IMR-90 (cell line): Measurements from ENCODE around the gene MORN5. TPM values are rescaled to one million over a fixed set of nuclear protein-coding genes. Genes with fewer than 3 reads are reported as not detected.

Experiments used
- ATAC-seq: fragments of 200-7000 bp; cut with Tn5 transposase; 2 replicates; pipeline ENCODE4 v1.9.1; 2020; ENCODE audit warnings: low read depth, mild to moderate bottlenecking, moderate library complexity
- BruUV-seq: library from RNA; stranded (reverse); fragments of 400-500 nt; replicated peaks from 2 replicates; lab custom pipeline; 2021; lab: Mats Ljungman, UMichigan
- CTCF ChIA-PET: fragments of 300-600 bp; formaldehyde crosslinking; extraction: SDS; loops from one replicate; lab custom pipeline; 2021; ENCODE audit warnings: antibody characterized with exemption; lab: Yijun Ruan, JAX
- POLR2A ChIA-PET: fragments of 300-600 bp; sonication (Branson Sonifier 250); formaldehyde crosslinking; loops from one replicate; lab custom pipeline; 2022; ENCODE audit warnings: antibody characterized with exemption; ENCODE audit not compliant: unreplicated experiment; lab: Charles Lee
- DNase-seq: peaks from one replicate; pipeline ENCODE4 v3.0.0; 2013
- H2AFZ ChIP-seq: replicated peaks from 2 replicates; pipeline ENCODE3; 2013; ENCODE audit warnings: low read length, mild to moderate bottlenecking; ENCODE audit not compliant: poor library complexity
- H2AK5ac ChIP-seq: 2 replicates; pipeline ENCODE4 v1.6.1; 2013; ENCODE audit warnings: low read depth, low read length, inconsistent platforms
- H2AK9ac ChIP-seq: replicated peaks from 2 replicates; pipeline ENCODE3; 2013; ENCODE audit warnings: mild to moderate bottlenecking, low read depth, low read length, moderate library complexity; ENCODE audit not compliant: poor library complexity
- H2BK120ac ChIP-seq: 2 replicates; pipeline ENCODE4 v1.6.1; 2013; ENCODE audit warnings: low read depth, low read length, inconsistent platforms
- H2BK15ac ChIP-seq: 3 replicates; pipeline ENCODE4 v1.6.1; 2013; ENCODE audit warnings: low read depth, low read length, inconsistent platforms
- H2BK20ac ChIP-seq: 2 replicates; pipeline ENCODE4 v1.6.1; 2013; ENCODE audit warnings: low read depth, mild to moderate bottlenecking, inconsistent platforms, low read length, moderate library complexity
- H2BK5ac ChIP-seq: 2 replicates; pipeline ENCODE4 v1.6.1; 2013; ENCODE audit warnings: mild to moderate bottlenecking, low read depth, low read length, inconsistent platforms; ENCODE audit not compliant: poor library complexity, severe bottlenecking
- H3K14ac ChIP-seq: replicated peaks from 2 replicates; pipeline ENCODE4 v1.6.1; 2013; ENCODE audit warnings: low read depth, low read length, inconsistent platforms
- H3K18ac ChIP-seq: 2 replicates; pipeline ENCODE4 v1.6.1; 2013; ENCODE audit warnings: low read depth, low read length, control low read depth
- H3K23ac ChIP-seq: 2 replicates; pipeline ENCODE4 v1.6.1; 2013; ENCODE audit warnings: low read depth, low read length, inconsistent platforms
- H3K27ac ChIP-seq: 2 replicates; pipeline ENCODE4 v1.5.1; 2013; ENCODE audit warnings: mild to moderate bottlenecking, control low read depth, low read length; ENCODE audit not compliant: insufficient read depth
- H3K27me3 ChIP-seq: 2 replicates; pipeline ENCODE4 v1.6.1; 2013; ENCODE audit warnings: low read length; ENCODE audit not compliant: control insufficient read depth, insufficient read depth
- H3K36me3 ChIP-seq: 2 replicates; pipeline ENCODE4 v1.6.1; 2013; ENCODE audit warnings: low read length, mixed read lengths; ENCODE audit not compliant: control insufficient read depth, insufficient read depth
- H3K4ac ChIP-seq: 2 replicates; pipeline ENCODE4 v1.6.1; 2013; ENCODE audit warnings: low read depth, low read length, inconsistent platforms
- H3K4me1 ChIP-seq: 2 replicates; pipeline ENCODE4 v1.6.1; 2013; ENCODE audit warnings: low read length, mixed read lengths; ENCODE audit not compliant: control insufficient read depth, insufficient read depth
- H3K4me2 ChIP-seq: 2 replicates; pipeline ENCODE4 v1.6.1; 2013; ENCODE audit warnings: low read depth, mild to moderate bottlenecking, control low read depth, low read length, moderate library complexity
- H3K4me3 ChIP-seq: 2 replicates; pipeline ENCODE4 v1.5.1; 2013; ENCODE audit warnings: low read depth, mild to moderate bottlenecking, control low read depth, low read length, moderate library complexity; ENCODE audit not compliant: insufficient read depth
- H3K56ac ChIP-seq: 2 replicates; pipeline ENCODE4 v1.6.1; 2013; ENCODE audit warnings: low read length, inconsistent platforms; ENCODE audit not compliant: insufficient read depth; ENCODE audit errors: extremely low read depth
- H3K79me1 ChIP-seq, 2 experiments: 2 replicates each; pipeline ENCODE4 v1.6.1; 2013; ENCODE audit warnings: low read length in 2 of 2, inconsistent platforms in 1 of 2, low read depth in 1 of 2
- H3K9ac ChIP-seq: 2 replicates; pipeline ENCODE4 v1.6.1; 2013; ENCODE audit warnings: low read depth, low read length, control low read depth
- H3K9me1 ChIP-seq: 2 replicates; pipeline ENCODE4 v1.6.1; 2013; ENCODE audit warnings: low read length, inconsistent platforms; ENCODE audit not compliant: insufficient read depth
- H3K9me3 ChIP-seq: 2 replicates; pipeline ENCODE4 v1.6.1; 2013; ENCODE audit warnings: low read length; ENCODE audit not compliant: control insufficient read depth, insufficient read depth
- H4K20me1 ChIP-seq: 2 replicates; pipeline ENCODE4 v1.6.1; 2013; ENCODE audit warnings: low read length, inconsistent platforms; ENCODE audit not compliant: insufficient read depth
- H4K5ac ChIP-seq: 2 replicates; pipeline ENCODE4 v1.6.1; 2013; ENCODE audit warnings: mild to moderate bottlenecking, low read depth, low read length, control low read depth
- H4K8ac ChIP-seq, 2 experiments: 2 replicates each; pipeline ENCODE4 v1.6.1; 2013; ENCODE audit warnings: low read depth in 2 of 2, low read length in 2 of 2, control low read depth in 1 of 2, inconsistent platforms in 1 of 2
- H4K91ac ChIP-seq: 2 replicates; pipeline ENCODE4 v1.6.1; 2013; ENCODE audit warnings: low read depth, low read length, inconsistent platforms; ENCODE audit not compliant: insufficient read depth
- BHLHE40 ChIP-seq: fragments of 150-350 bp; IDR thresholded peaks from 2 replicates; pipeline ENCODE4 v1.6.1; 2016; ENCODE audit warnings: mild to moderate bottlenecking, low read depth, low read length
- CEBPB ChIP-seq: IDR thresholded peaks from 2 replicates; pipeline ENCODE4 v1.6.1; 2012; ENCODE audit warnings: low read depth, low read length, improper control_type of control experiment
- CHD1 ChIP-seq: IDR thresholded peaks from 2 replicates; pipeline ENCODE4 v1.6.1; 2012; ENCODE audit warnings: low read depth, low read length, improper control_type of control experiment
- FOS ChIP-seq: fragments of 150-350 bp; IDR thresholded peaks from 2 replicates; pipeline ENCODE4 v1.6.1; 2016; ENCODE audit warnings: low read depth, low read length
- MAFK ChIP-seq: IDR thresholded peaks from 2 replicates; pipeline ENCODE4 v1.6.1; 2012; ENCODE audit warnings: low read depth, low read length, improper control_type of control experiment
- MXI1 ChIP-seq: IDR thresholded peaks from 2 replicates; pipeline ENCODE4 v1.6.1; 2012; ENCODE audit warnings: low read depth, mild to moderate bottlenecking, low read length, moderate library complexity, borderline replicate concordance
- NFE2L2 ChIP-seq: fragments of 150-350 bp; IDR thresholded peaks from 2 replicates; pipeline ENCODE4 v1.6.1; 2016; ENCODE audit warnings: low read depth, mild to moderate bottlenecking, low read length
- POLR2A ChIP-seq: IDR thresholded peaks from 2 replicates; pipeline ENCODE4 v1.6.1; 2012; ENCODE audit warnings: mild to moderate bottlenecking, low read depth, low read length
- RAD21 ChIP-seq: IDR thresholded peaks from 2 replicates; pipeline ENCODE4 v1.6.1; 2012; ENCODE audit warnings: low read length, improper control_type of control experiment
- RCOR1 ChIP-seq: IDR thresholded peaks from 2 replicates; pipeline ENCODE4 v1.6.1; 2012; ENCODE audit warnings: mild to moderate bottlenecking, low read length, improper control_type of control experiment; ENCODE audit not compliant: insufficient replicate concordance
- RFX5 ChIP-seq: IDR thresholded peaks from 2 replicates; pipeline ENCODE4 v1.8.0; 2012; ENCODE audit warnings: low read depth, mild to moderate bottlenecking, low read length, moderate library complexity
- SMC3 ChIP-seq: fragments of 150-350 bp; IDR thresholded peaks from 2 replicates; pipeline ENCODE4 v1.6.1; 2016; ENCODE audit warnings: low read depth, mild to moderate bottlenecking, antibody characterized with exemption, low read length, moderate library complexity
- WGBS, 2 experiments: methylation state at CpG; one replicate each; pipeline versions ENCODE4 v1.1.5 to v1.1.7; 2013; ENCODE audit warnings: missing lambda C conversion rate in 2 of 2; ENCODE audit not compliant: insufficient read length in 1 of 2; ENCODE audit errors: extremely low coverage in 2 of 2; 5-methylcytosine and 5-hydroxymethylcytosine counted together
- dilution Hi-C: fragments of 300-500 bp; cut with HindIII; formaldehyde crosslinking; loops from one replicate; pipeline ENCODE4 v1.14.3; 2018; ENCODE audit warnings: low sequenced_read_pairs; ENCODE audit not compliant: unreplicated experiment
- in situ Hi-C: fragments of 300-500 bp; cut with MboI; formaldehyde crosslinking; loops from 3 replicates; pipeline ENCODE4 v1.14.3; 2019; ENCODE audit warnings: low sequenced_read_pairs, inconsistent platforms, mixed read lengths
- intact Hi-C: fragments of 100-400 bp; cut with micrococcal nuclease; formaldehyde crosslinking; loops from 2 replicates; pipeline ENCODE4 v1.10.0; 2022
- polyA plus RNA-seq, 3 experiments: library from polyadenylated mRNA; depleted of rRNA; stranded (reverse); fragments of >200 nt; gene quantifications; 2 replicates each; pipeline ENCODE4 v1.2.3, GENCODE V29; 2012; ENCODE audit warnings: low replicate concordance in 1 of 3
- total RNA-seq: library from RNA; depleted of rRNA; stranded (reverse); fragments of >200 nt; gene quantifications from 2 replicates; pipeline ENCODE4 v1.2.3, GENCODE V29; 2012
- TF ChIP-seq, protein P1 (sequence below): fragments of 150-350 bp; IDR thresholded peaks from 2 replicates; pipeline ENCODE4 v1.6.1; 2016; ENCODE audit warnings: low read depth, mild to moderate bottlenecking, low read length, moderate library complexity, borderline replicate concordance
- TF ChIP-seq, protein P2 (sequence below): fragments of 150-350 bp; IDR thresholded peaks from 2 replicates; pipeline ENCODE4 v1.6.1; 2017; ENCODE audit warnings: mild to moderate bottlenecking, antibody characterized with exemption, low read length, low read depth

The MORN5 gene
- total and polyA plus RNA-seq, 2 of the 4 experiments (the other 2 are of a cell fraction): not detected

DNA sequence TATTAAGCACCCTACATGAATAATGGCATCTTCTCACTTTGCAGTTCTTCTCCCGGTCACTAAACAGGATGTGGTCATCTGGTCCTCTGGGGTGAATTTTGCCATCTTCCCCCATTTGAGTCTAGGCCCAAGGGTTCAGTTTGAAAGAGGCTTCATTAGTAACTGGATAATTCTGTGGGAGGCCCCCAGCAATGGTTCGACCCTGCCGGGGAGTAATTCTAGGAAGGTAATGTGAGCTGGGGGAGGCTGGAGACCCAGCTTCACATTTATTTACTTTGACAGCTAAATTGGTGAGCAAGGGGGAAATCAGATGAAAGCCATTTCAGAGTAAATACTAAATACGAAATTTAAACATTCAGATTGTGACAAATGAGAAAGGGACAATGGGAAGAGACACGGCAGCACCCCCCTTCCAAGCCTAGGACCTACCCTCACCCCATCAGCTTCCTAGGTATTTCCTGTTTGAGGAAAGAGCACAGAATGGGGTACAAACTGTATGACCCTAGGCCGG lies 73.1 kb downstream of the MORN5 start:
- Histone ChIP-seq H3K27me3 (peaks cover 55% of the 10 kb centered on the region), H4K20me1 (peaks cover 3% of the 10 kb centered on the region; the same call in 1 of the 2 replicates), H2BK120ac (no peak overlapping the region), H3K14ac (no peak overlapping the region), H3K79me1 (no peaks in the 10 kb centered on the region), H3K18ac (no peak overlapping the region), H3K23ac (no peak overlapping the region), H2BK5ac (no peak overlapping the region), H4K8ac (no peak overlapping the region), H3K27ac (no peak overlapping the region), H3K4me1 (no peaks in the 10 kb centered on the region; the same call in 1 of the 2 replicates), H3K4me3 (no peak overlapping the region), H4K5ac (no peak overlapping the region), H2AFZ (no peak overlapping the region), H2AK9ac (no peak overlapping the region), H2BK20ac (no peak overlapping the region), H3K4me2 (no peak overlapping the region), H3K36me3 (peaks cover 2% of the 10 kb centered on the region; the same call in 1 of the 2 replicates), H3K9me3 (no peaks in the 10 kb centered on the region), H4K91ac (no peak overlapping the region), H2AK5ac (no peak overlapping the region), H3K9me1 (no peaks in the 10 kb centered on the region; the same call in 1 of the 2 replicates), H3K4ac (no peak overlapping the region), H3K56ac (no peak overlapping the region), H2BK15ac (no peak overlapping the region), H3K9ac (no peak overlapping the region)
- no TSS peak for BruUV-seq
- intact Hi-C loops: loop anchor here (5.0 kb wide), 1 partner anchor 96 kb away; no protein-coding TSS in a partner anchor
- TF ChIP-seq NFE2L2 (no peak), RCOR1 (no peak), POLR2A (no peak), CHD1 (no peak), CEBPB (no peak), MXI1 (no peak), RAD21 (no peak), MAFK (no peak), SMC3 (no peak), RFX5 (no peak), BHLHE40 (no peak), FOS (no peak)
- TF ChIP-seq, protein P1, sequence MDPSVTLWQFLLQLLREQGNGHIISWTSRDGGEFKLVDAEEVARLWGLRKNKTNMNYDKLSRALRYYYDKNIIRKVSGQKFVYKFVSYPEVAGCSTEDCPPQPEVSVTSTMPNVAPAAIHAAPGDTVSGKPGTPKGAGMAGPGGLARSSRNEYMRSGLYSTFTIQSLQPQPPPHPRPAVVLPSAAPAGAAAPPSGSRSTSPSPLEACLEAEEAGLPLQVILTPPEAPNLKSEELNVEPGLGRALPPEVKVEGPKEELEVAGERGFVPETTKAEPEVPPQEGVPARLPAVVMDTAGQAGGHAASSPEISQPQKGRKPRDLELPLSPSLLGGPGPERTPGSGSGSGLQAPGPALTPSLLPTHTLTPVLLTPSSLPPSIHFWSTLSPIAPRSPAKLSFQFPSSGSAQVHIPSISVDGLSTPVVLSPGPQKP: no peak
- TF ChIP-seq, protein P2, sequence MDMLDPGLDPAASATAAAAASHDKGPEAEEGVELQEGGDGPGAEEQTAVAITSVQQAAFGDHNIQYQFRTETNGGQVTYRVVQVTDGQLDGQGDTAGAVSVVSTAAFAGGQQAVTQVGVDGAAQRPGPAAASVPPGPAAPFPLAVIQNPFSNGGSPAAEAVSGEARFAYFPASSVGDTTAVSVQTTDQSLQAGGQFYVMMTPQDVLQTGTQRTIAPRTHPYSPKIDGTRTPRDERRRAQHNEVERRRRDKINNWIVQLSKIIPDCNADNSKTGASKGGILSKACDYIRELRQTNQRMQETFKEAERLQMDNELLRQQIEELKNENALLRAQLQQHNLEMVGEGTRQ: no peak
- dilution Hi-C loops: no loop called here
- POLR2A ChIA-PET: no interaction called here
- in situ Hi-C loops: no loop called here
- CTCF ChIA-PET: no interaction called here
- no peak for DNase-seq
- WGBS, 2 experiments: no CpG with 5 or more reads among the region's 6 CpGs
- ATAC-seq: no peak
